ENCODE results near the gene GASK1A. TPM values are rescaled to one million over a fixed set of nuclear protein-coding genes. Genes with fewer than 3 reads are reported as not detected.

Gene GASK1A
- total and polyA plus RNA-seq, 10 of the 15 experiments (the other 5 are each of a cell fraction or from before 2014, with no cell fraction given) = 0.18 TPM; not detected in 9

DNA sequence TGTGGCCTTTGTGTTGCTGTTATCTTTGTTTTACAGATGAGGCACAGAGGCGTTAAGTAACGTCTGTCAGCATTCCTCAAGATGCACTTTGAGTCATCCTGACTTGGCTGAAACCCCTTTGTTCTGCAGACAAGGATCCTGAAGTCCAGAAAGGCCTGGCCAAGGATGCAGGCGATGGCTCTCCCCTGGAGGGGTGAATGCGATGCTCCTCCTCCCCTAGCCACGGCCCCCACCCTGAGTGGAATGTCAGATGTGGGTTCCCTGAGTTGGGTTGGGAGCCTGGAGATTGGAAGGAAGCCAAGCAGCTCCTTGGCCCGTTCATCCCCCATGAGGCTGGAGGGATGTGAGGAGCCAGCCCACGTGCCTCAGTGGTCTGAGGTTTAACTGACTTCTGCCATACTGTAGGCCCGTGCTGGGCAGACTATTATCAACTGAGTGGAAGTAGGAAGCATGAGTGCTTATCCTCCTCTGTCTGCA lies 83.5 kb downstream of the GASK1A start:
- Histone ChIP-seq H3K9ac (ENCODE audit: control insufficient read depth, insufficient read depth, low read length) (no peak overlapping the region), H4K20me1 (ENCODE audit: control insufficient read depth, insufficient read depth) (no peaks in the 10 kb centered on the region), H3K79me2 (ENCODE audit: control insufficient read depth, insufficient read depth, low read length) (no peaks in the 10 kb centered on the region), H3K9me3 (replicated peaks; ENCODE audit: control insufficient read depth, insufficient read depth, low read length) (no peaks in the 10 kb centered on the region), H3K36me3 (ENCODE audit: control insufficient read depth in 2 of 2, insufficient read depth in 2 of 2, low read length in 1 of 2) (no peaks in the 10 kb centered on the region), H3K27ac (ENCODE audit: control insufficient read depth, insufficient read depth) (no peak overlapping the region), H3K27me3 (replicated peaks in 1 of 2; ENCODE audit: control insufficient read depth in 2 of 2, insufficient read depth in 2 of 2, low read length in 1 of 2) (no peaks in the 10 kb centered on the region), H3K4me3 (no peak overlapping the region), H2AFZ (ENCODE audit: control insufficient read depth, low read depth, low read length) (no peak overlapping the region), H3K4me2 (ENCODE audit: control insufficient read depth, insufficient read depth) (no peak overlapping the region), H3K4me1 (ENCODE audit: control insufficient read depth, insufficient read depth, low read length) (no peaks in the 10 kb centered on the region)
- ChIA-PET RAD21 (ENCODE audit: unreplicated experiment) (no interaction called here), SMC1A (ENCODE audit: uncharacterized antibody, unreplicated experiment) (no interaction called here), CTCF (no interaction called here), POLR2A (no interaction called here)
- intact Hi-C loops (cut with micrococcal nuclease; ENCODE audit: unreplicated experiment) (no loop called here), in situ Hi-C loops (cut with MboI) (no loop called here)
- no peak for DNase-seq (ENCODE audit: low read depth, low spot score)
- TF ChIP-seq, protein P1, sequence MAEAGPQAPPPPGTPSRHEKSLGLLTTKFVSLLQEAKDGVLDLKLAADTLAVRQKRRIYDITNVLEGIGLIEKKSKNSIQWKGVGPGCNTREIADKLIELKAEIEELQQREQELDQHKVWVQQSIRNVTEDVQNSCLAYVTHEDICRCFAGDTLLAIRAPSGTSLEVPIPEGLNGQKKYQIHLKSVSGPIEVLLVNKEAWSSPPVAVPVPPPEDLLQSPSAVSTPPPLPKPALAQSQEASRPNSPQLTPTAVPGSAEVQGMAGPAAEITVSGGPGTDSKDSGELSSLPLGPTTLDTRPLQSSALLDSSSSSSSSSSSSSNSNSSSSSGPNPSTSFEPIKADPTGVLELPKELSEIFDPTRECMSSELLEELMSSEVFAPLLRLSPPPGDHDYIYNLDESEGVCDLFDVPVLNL (IDR thresholded peaks at IDR 0.05; ENCODE audit: low read depth, low read length) = no peak
- no peak for TF ChIP-seq SMAD5 (IDR thresholded peaks at IDR 0.05; ENCODE audit: low read depth)
- TF ChIP-seq, protein P2, sequence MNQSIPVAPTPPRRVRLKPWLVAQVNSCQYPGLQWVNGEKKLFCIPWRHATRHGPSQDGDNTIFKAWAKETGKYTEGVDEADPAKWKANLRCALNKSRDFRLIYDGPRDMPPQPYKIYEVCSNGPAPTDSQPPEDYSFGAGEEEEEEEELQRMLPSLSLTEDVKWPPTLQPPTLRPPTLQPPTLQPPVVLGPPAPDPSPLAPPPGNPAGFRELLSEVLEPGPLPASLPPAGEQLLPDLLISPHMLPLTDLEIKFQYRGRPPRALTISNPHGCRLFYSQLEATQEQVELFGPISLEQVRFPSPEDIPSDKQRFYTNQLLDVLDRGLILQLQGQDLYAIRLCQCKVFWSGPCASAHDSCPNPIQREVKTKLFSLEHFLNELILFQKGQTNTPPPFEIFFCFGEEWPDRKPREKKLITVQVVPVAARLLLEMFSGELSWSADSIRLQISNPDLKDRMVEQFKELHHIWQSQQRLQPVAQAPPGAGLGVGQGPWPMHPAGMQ (IDR thresholded peaks at IDR 0.05; ENCODE audit: borderline replicate concordance) = no peak
- TF ChIP-seq PAX8 (IDR thresholded peaks at IDR 0.05) = no peak
- no peak for TF ChIP-seq ATF3 (IDR thresholded peaks at IDR 0.05; ENCODE audit: borderline replicate concordance, extremely low read depth, low read depth, low read length)
- no peak for TF ChIP-seq HDGF (IDR thresholded peaks at IDR 0.05)
- no TSS peak for BruUV-seq (replicated peaks)
- no peak for ATAC-seq
- FAIRE-seq = no peak
- 13% methylated on average over 8 of the region's 8 CpGs for WGBS (ENCODE audit: insufficient coverage, insufficient replicate concordance, low lambda C conversion rate, missing lambda C conversion rate)

All from GM12878 (cell line).